ENCODE data around the gene TAAR6. TPM values are rescaled to one million over a fixed set of nuclear protein-coding genes. Genes with fewer than 3 reads are reported as not detected.

TAAR6 gene
- total and polyA plus RNA-seq, 8 donors: not detected

- FAIRE-seq: no peak
- H3K9me3 ChIP-seq: no peaks in the 10 kb centered on the region
- intact Hi-C loops (cut with DNase I): no loop called here
- no peaks in the 10 kb centered on the region for H3K27me3 ChIP-seq
- ATAC-seq: no peak
- H3K27ac ChIP-seq: no peak overlapping the region
- no peaks in the 10 kb centered on the region for H3K4me1 ChIP-seq
- no peak for TF ChIP-seq CTCF (IDR thresholded peaks at IDR 0.05)
- H3K36me3 ChIP-seq: no peaks in the 10 kb centered on the region
- 68 to 77% methylated on average over 1 of the region's 1 CpG for WGBS, 2 donors
- DNase-seq: no peak
- no peak overlapping the region for H3K4me3 ChIP-seq
Measured at GRCh38 chr6:132584698-132585097, 14.6 kb downstream of the TAAR6 start.

GRCh38 chr6:132587424-132587823 lies 17.3 kb downstream of the TAAR6 start:
- WGBS, 2 donors: 63 to 77% methylated on average over 2 of the region's 2 CpGs

GRCh38 chr6:132589454-132589853 lies 19.3 kb downstream of the TAAR6 start, which contains the start of gene TAAR5:
TSS of gene TAAR5 (minus strand) at chr6:132589741. CDS start at chr6:132589686, 55 bp downstream.
- Histone ChIP-seq H3K27ac (no peak within 1 kb of the TSS), H3K36me3 (no peaks in the 10 kb centered on the region), H3K9me3 (no peaks in the 10 kb centered on the region), H3K4me1 (peaks cover 0 to 12% (median 0%) of the 10 kb centered on the region in 3 donors), H3K4me3 (no peak within 1 kb of the TSS), H3K27me3 (no peaks in the 10 kb centered on the region)
- DNase-seq: no peak
- no peak for FAIRE-seq
- WGBS, 2 donors: 74 to 82% methylated on average over 5 of the region's 5 CpGs
- no peak for TF ChIP-seq CTCF (IDR thresholded peaks at IDR 0.05)
- no peak for ATAC-seq
- intact Hi-C loops (cut with DNase I): no loop called here

More at GRCh38 chr6:132587424-132587823, 17.3 kb downstream of the TAAR6 start:
- Histone ChIP-seq H3K4me3 (no peak overlapping the region), H3K36me3 (no peaks in the 10 kb centered on the region), H3K27me3 (no peaks in the 10 kb centered on the region), H3K4me1 (peaks cover 0 to 12% (median 0%) of the 10 kb centered on the region in 3 donors), H3K27ac (no peak overlapping the region), H3K9me3 (no peaks in the 10 kb centered on the region)
- FAIRE-seq: no peak
- intact Hi-C loops (cut with DNase I): no loop called here
- no peak for ATAC-seq
- no peak for DNase-seq
- no peak for TF ChIP-seq CTCF (IDR thresholded peaks at IDR 0.05)

- no peak for DNase-seq
- Histone ChIP-seq H3K9me3 (no peaks in the 10 kb centered on the region), H3K27me3 (no peaks in the 10 kb centered on the region), H3K36me3 (no peaks in the 10 kb centered on the region), H3K4me3 (no peak overlapping the region), H3K27ac (no peak overlapping the region), H3K4me1 (peaks cover 0 to 12% (median 0%) of the 10 kb centered on the region in 3 donors)
- intact Hi-C loops (cut with DNase I): no loop called here
- WGBS, 2 donors: 11 to 13% methylated on average over 1 of the region's 1 CpG
- no peak for TF ChIP-seq CTCF (IDR thresholded peaks at IDR 0.05)
- peak in 3 of 4 donors; percentile 45 to 71 (median 64) for ATAC-seq
- no peak for FAIRE-seq
Measured at GRCh38 chr6:132590362-132590761, 20.2 kb downstream of the TAAR6 start.

- no peak overlapping the region for H3K27ac ChIP-seq
- 84 to 93% methylated on average over 2 of the region's 2 CpGs for WGBS, 2 donors
- no peak for ATAC-seq
- no peak for DNase-seq
- no peak for TF ChIP-seq CTCF (IDR thresholded peaks at IDR 0.05)
- peaks cover 0 to 12% (median 0%) of the 10 kb centered on the region in 3 donors for H3K4me1 ChIP-seq
- intact Hi-C loops (cut with DNase I): no loop called here
- FAIRE-seq: no peak
- H3K27me3 ChIP-seq: peaks cover 0 to 10% (median 0%) of the 10 kb centered on the region in 4 donors
- no peaks in the 10 kb centered on the region for H3K36me3 ChIP-seq
- H3K9me3 ChIP-seq: no peaks in the 10 kb centered on the region
- H3K4me3 ChIP-seq: no peak overlapping the region
Measured at GRCh38 chr6:132592855-132593254, 22.7 kb downstream of the TAAR6 start.
